AG20443 (cell line): ENCODE data around the gene HDAC3.

Experiments used
- DNase-seq: peaks from one replicate; pipeline ENCODE4 v3.0.0; 2012; ENCODE audit warnings: low spot score, mixed read lengths

The HDAC3 gene

GRCh38 chr5:141657937-141658545 is 21.4 kb upstream of the HDAC3 start:
- DNase-seq = peak; percentile 83

GRCh38 chr5:141657404-141657803 is 20.8 kb upstream of the HDAC3 start:
- no peak for DNase-seq

GRCh38 chr5:141656396-141656795 is 19.7 kb upstream of the HDAC3 start:
- DNase-seq = no peak

- no peak for DNase-seq
Observed at GRCh38 chr5:141655020-141655419, 18.4 kb upstream of the HDAC3 start.

DNA sequence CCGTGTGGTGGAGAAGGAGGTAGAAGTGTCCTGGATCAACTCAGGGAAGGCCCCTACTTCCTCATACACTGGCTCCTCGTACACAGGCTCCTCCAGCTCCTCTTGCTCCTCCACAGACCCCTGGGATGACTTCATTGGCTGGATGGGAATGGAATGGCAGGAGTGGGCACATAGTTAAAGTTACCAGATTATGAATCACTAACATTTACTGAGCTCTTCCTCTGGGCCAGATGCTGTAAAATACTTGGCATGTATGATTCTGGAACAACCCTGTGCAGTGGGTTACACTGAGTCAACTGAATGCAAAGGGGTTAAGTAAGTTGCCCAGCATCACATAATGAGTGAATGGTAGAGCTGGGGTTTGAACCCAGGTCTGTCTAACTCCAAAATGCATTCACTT is 17.6 kb upstream of the HDAC3 start:
- peak; percentile 83 for DNase-seq

GRCh38 chr5:141651728-141652105 is 15.1 kb upstream of the HDAC3 start:
- DNase-seq = no peak

GRCh38 chr5:141650851-141651727 is 14.4 kb upstream of the HDAC3 start, which contains the start of gene FCHSD1:
TSS of gene FCHSD1 (minus strand) at chr5:141651418. CDS start at chr5:141651368, 50 bp downstream.
- DNase-seq = peak; percentile 99

DNA sequence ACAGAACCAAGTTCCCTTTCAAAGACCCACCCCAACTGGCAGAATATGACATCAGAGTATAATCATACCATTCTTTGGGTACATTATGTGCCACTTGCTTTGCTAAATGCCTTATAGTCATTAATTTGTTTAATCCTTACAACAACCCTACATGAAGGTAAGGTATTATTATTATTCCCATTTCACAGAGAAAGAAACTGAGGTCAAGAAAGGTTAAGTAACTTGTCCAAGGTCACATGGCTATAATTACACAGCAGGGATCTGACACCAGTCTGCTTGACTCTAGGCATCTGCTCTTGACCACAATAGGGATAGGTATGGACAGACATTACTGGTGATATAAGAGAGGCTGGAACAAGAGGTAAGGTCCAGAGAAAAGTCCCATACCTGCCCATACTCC is 13.3 kb upstream of the HDAC3 start:
- no peak for DNase-seq

DNA sequence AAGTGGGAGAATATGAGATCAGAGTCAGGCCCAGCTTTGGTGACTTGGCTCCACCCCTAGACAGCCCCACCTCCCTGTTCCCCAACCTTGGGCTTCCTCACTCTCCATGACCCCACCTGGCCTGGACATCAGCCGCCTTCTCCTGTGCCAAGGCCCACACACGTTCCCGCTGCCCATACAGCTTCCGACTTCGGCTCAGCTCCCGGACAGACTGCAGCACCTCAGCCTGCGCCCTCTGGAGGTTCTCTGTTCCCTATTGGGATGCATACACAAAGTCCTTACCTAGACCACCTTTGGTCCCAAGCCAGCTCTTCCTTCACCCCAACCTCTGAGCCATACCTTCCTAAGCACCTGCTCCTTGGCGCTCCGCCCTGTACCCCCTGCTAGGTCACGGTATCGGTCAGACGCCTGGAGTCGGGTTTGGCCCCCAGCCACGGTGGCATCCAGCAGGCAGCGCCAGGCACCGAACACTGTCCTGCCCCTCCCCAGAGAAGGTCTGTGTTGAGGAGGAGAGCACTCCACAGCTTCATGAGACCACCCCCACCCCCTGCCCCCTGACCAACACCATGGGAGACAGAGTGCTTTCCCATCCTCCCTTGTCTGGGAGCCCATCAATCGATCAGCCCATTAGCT is 12.5 kb upstream of the HDAC3 start:
- DNase-seq = no peak

DNA sequence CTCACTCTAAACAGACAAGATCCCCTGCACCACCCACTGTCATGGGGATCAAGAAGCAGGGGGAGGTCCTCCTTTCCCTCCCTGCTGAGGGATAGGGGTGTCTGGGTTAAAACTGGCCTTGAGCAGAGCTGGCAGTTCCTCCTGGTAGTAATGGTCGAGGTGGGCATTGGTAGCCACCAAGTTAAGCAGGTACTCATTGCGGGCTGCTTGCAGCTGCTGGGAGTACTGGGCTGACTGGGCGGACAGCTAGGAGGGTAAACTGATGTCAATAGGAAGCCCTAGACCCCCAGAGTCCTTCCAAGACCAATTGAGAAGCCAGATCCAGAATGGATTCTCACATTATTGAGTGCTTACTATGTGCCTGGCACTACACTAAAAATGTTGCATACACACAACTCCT is 11.2 kb upstream of the HDAC3 start:
- DNase-seq = no peak

DNA sequence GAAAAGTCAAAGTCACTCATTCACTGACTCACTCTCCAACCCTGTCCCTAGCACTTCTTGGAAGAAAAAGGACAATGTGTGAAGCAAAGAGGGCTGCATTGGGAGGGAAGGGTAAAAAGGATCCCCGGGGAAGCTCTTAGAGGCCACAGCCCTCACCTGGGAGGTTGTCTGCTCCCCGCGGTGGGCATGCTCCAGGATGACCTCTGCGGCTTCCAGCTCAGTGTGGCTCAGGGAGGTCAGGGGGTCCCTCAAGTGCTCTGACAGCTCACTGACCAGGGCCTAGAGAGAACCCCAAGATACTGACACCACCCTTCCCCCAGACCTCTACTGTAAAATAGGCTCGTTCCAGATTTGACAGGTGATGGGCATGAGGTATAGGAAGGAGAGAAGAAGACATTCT is 10.6 kb upstream of the HDAC3 start:
- DNase-seq = no peak

GRCh38 chr5:141646026-141646425 is 9.4 kb upstream of the HDAC3 start:
- no peak for DNase-seq

GRCh38 chr5:141641634-141642267 is 5.1 kb upstream of the HDAC3 start:
- DNase-seq = peak; percentile 74

- no peak for DNase-seq
Observed at GRCh38 chr5:141640698-141641097, 4.0 kb upstream of the HDAC3 start.

- no peak for DNase-seq
Observed at GRCh38 chr5:141640051-141640415, 3.4 kb upstream of the HDAC3 start.

GRCh38 chr5:141639357-141640050 is 2.9 kb upstream of the HDAC3 start:
- DNase-seq = no peak

DNA sequence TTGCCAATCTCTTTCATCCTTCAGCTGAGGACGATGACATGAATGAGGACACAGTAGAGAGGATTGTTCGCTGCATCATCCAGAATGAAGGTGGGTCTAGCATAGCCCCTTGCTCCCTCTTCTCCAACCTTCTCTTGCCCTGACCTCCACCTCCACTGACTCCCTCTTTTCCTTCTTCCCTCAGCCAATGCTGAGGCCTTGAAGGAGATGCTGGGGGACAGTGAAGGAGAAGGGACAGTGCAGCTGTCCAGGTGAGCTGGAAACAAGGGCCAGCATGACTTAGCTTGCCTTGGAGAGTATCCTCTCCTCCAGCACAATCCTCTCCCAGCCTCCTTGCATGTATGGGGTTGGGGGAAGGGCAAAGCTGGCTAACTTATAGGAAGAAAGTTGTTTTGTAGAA is 2.1 kb upstream of the HDAC3 start:
- no peak for DNase-seq

DNA sequence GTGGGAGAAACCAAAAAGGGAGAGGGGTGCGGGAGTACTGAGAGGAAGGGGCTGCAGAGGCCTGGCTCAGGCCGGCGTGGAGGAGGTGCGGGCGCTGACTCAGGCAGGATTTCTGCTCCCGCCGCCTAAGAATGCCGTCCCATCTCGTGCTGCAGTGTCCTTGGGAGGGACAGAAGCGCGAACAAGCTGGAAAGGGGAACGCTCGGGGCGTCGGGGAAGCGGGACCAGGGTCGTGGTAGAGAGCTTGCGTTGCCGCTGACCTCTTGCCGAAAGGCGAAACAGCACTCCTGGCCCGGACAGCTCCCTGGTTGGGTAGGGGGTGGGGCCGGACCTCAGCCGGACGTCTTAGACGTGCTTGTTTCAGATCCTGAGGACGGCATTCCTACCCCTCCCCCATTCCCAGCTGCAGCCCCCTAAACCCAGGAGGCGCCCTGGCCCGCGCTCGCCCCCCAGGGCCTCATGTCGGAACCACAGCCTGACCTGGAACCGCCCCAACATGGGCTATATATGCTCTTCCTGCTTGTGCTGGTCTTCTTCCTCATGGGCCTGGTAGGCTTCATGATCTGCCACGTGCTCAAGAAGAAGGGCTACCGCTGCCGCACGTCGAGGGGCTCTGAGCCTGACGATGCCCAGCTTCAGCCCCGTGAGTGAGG is 1.2 kb upstream of the HDAC3 start:
- peak; percentile 74 for DNase-seq

GRCh38 chr5:141637123-141637766 is 596 bp upstream of the HDAC3 start:
- peak; percentile 30 for DNase-seq

DNA sequence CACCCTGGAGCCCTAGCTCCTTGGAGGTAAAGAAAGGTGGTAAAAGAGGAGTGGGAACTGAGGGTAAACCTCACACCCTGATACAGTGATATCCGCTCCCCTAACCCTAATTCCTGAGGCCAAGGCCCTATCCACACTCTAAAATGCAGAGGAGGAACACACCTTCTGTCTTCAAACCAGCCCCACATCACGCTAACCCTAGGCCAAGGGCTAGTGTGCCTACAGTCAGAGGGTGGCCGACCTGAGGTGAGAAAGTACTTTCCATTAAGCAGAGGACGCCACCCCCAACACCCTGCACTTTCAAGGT is 590 bp downstream of the HDAC3 start:
- DNase-seq = no peak

DNA sequence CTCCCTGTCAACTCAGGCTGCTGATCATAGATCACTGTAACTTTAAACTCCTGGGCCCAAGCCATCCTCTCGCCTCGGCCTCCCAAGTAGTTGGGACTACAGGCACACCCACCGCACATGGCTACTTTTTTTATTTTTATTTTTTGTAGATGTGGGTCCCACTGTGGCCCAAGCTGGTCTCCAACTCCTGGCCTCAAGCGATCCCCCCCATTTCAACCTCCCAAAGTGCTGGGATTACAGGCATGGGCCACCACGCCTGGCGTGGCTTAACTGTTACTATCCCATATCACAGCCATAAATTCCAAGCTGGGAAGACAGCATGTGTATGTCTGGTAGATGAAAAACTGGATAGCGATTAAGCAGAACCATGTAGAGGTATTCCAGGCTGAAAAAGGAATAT is 1.0 kb downstream of the HDAC3 start:
- no peak for DNase-seq
